SK-N-SH (cell line): ENCODE results near the gene POLDIP3. TPM values are rescaled to one million over a fixed set of nuclear protein-coding genes. Genes with fewer than 3 reads are reported as not detected.

Experiments
- CTCF ChIA-PET: fragments of 300-600, 350-600 bp; formaldehyde crosslinking; extraction: SDS; loops from one replicate; lab custom pipeline; 2021; lab: Yijun Ruan, JAX
- POLR2A ChIA-PET: fragments of 350-600 bp; sonication (Branson Sonifier 250); formaldehyde crosslinking; extraction: SDS; loops from one replicate; lab custom pipeline; 2020; ENCODE audit warnings: antibody characterized with exemption, inconsistent platforms; lab: Yijun Ruan, JAX
- DNase-seq: peaks from one replicate; pipeline ENCODE4 v3.0.0; 2012
- H2AFZ ChIP-seq: fragments of 200-600 bp; sonication (generic); 2 replicates; pipeline ENCODE4 v1.8.1; 2016; ENCODE audit warnings: antibody characterized with exemption, mild to moderate bottlenecking, low read depth
- H3F3A ChIP-seq: fragments of 200-600 bp; sonication (generic); replicated peaks from 2 replicates; pipeline ENCODE3; 2016; ENCODE audit warnings: antibody characterized with exemption, mild to moderate bottlenecking; ENCODE audit not compliant: insufficient read depth
- H3K27ac ChIP-seq, 2 experiments: fragments of 200-500 bp in 1 of 2; fragments of 200-600 bp in 1 of 2; sonication (Bioruptor generic) in 1 of 2; sonication (generic), shearing (Covaris generic) in 1 of 2; 2 replicates each; pipeline versions ENCODE4 v1.5.1 to v1.6.1; 2014 to 2016; ENCODE audit warnings: low read depth in 2 of 2, inconsistent platforms in 1 of 2, low read length in 1 of 2, mild to moderate bottlenecking in 1 of 2, mixed read lengths in 1 of 2
- H3K27me3 ChIP-seq: fragments of 200-600 bp; sonication (generic), shearing (Covaris generic); 2 replicates; pipeline ENCODE4 v1.6.1; 2016; ENCODE audit warnings: mixed run types; ENCODE audit not compliant: insufficient read depth
- H3K36me3 ChIP-seq, 2 experiments: fragments of 200-500 bp in 1 of 2; fragments of 200-600 bp in 1 of 2; sonication (Bioruptor generic) in 1 of 2; sonication (generic) in 1 of 2; replicated peaks in 1 of 2; 2 replicates each; pipeline versions ENCODE3 to v1.5.1; 2014 to 2016; ENCODE audit warnings: low read length in 1 of 2, mild to moderate bottlenecking in 1 of 2; ENCODE audit not compliant: insufficient read depth in 2 of 2, control insufficient read depth in 1 of 2
- H3K4me1 ChIP-seq, 2 experiments: fragments of 200-500 bp in 1 of 2; fragments of 200-600 bp in 1 of 2; sonication (Bioruptor generic) in 1 of 2; sonication (generic), shearing (Covaris generic) in 1 of 2; 2 replicates each; pipeline versions ENCODE4 v1.5.1 to v1.6.1; 2014 to 2016; ENCODE audit warnings: low read depth in 1 of 2, low read length in 1 of 2, mixed run types in 1 of 2; ENCODE audit not compliant: insufficient read depth in 2 of 2, control insufficient read depth in 1 of 2
- H3K4me2 ChIP-seq: fragments of 200-600 bp; sonication (generic), shearing (Covaris generic); 2 replicates; pipeline ENCODE4 v1.6.1; 2017; ENCODE audit warnings: mixed run types
- H3K4me3 ChIP-seq, 2 experiments: fragments of 200-500 bp in 1 of 2; fragments of 200-600 bp in 1 of 2; sonication (Bioruptor generic) in 1 of 2; sonication (generic), shearing (Covaris generic) in 1 of 2; 2 replicates each; pipeline versions ENCODE4 v1.5.1 to v1.8.1; 2014 to 2016; ENCODE audit warnings: low read depth in 2 of 2, inconsistent platforms in 1 of 2, low read length in 1 of 2, mild to moderate bottlenecking in 1 of 2, mixed read lengths in 1 of 2, moderate library complexity in 1 of 2
- H3K79me2 ChIP-seq: fragments of 200-600 bp; sonication (generic); 2 replicates; pipeline ENCODE4 v1.8.1; 2017; ENCODE audit warnings: mild to moderate bottlenecking; ENCODE audit not compliant: insufficient read depth
- H3K9ac ChIP-seq: fragments of 200-600 bp; sonication (generic); 2 replicates; pipeline ENCODE4 v1.6.1; 2017; ENCODE audit warnings: mixed run types
- H3K9me2 ChIP-seq: fragments of 200-600 bp; sonication (generic); 2 replicates; pipeline ENCODE4 v1.6.1; 2017; ENCODE audit warnings: mixed run types
- H3K9me3 ChIP-seq: fragments of 200-600 bp; sonication (generic); 2 replicates; pipeline ENCODE4 v1.6.1; 2017; ENCODE audit warnings: mixed run types, mild to moderate bottlenecking, moderate library complexity
- H4K20me1 ChIP-seq: fragments of 200-600 bp; sonication (generic); 2 replicates; pipeline ENCODE4 v1.6.1; 2017; ENCODE audit warnings: mild to moderate bottlenecking, mixed run types; ENCODE audit not compliant: insufficient read depth
- CHD2 ChIP-seq: fragments of 150-350 bp; IDR thresholded peaks from 2 replicates; pipeline ENCODE4 v1.6.1; 2018; ENCODE audit warnings: low read length; ENCODE audit not compliant: partially characterized antibody
- CTCF ChIP-seq: fragments of 200-600 bp; sonication (generic); IDR thresholded peaks from 2 replicates; pipeline ENCODE4 v1.6.1; 2017; ENCODE audit warnings: antibody characterized with exemption, mild to moderate bottlenecking, moderate library complexity
- EP300 ChIP-seq, 2 experiments: IDR thresholded peaks; 2 replicates each; pipeline versions ENCODE4 v1.4.0 to v1.6.1; 2012; ENCODE audit warnings: borderline replicate concordance in 1 of 2, low read depth in 1 of 2, low read length in 1 of 2
- FOSL2 ChIP-seq: IDR thresholded peaks from 2 replicates; pipeline ENCODE4 v1.4.0; 2012; ENCODE audit warnings: low read depth, mild to moderate bottlenecking, moderate library complexity, borderline replicate concordance
- FOXJ3 ChIP-seq: sonication (generic); formaldehyde crosslinking; IDR thresholded peaks from 2 replicates; pipeline ENCODE4 v1.5.1; 2020; ENCODE audit warnings: mild to moderate bottlenecking, missing genetic modification reagents
- FOXM1 ChIP-seq: IDR thresholded peaks from 2 replicates; pipeline ENCODE4 v1.4.0; 2012; ENCODE audit warnings: low read depth, mild to moderate bottlenecking
- GABPA ChIP-seq: IDR thresholded peaks from 2 replicates; pipeline ENCODE4 v1.4.0; 2012; ENCODE audit warnings: low read depth, mild to moderate bottlenecking
- GATA2 ChIP-seq: sonication (generic); formaldehyde crosslinking; IDR thresholded peaks from 2 replicates; pipeline ENCODE4 v1.5.0; 2020; ENCODE audit warnings: mild to moderate bottlenecking, missing genetic modification reagents
- JUND ChIP-seq: IDR thresholded peaks from 2 replicates; pipeline ENCODE4 v1.4.0; 2012
- MAX ChIP-seq: IDR thresholded peaks from 2 replicates; pipeline ENCODE4 v1.4.0; 2012; ENCODE audit warnings: low read depth
- MEF2A ChIP-seq: IDR thresholded peaks from 2 replicates; pipeline ENCODE4 v1.4.0; 2012; ENCODE audit warnings: low read depth, borderline replicate concordance
- MXI1 ChIP-seq: IDR thresholded peaks from 2 replicates; pipeline ENCODE4 v1.6.1; 2012; ENCODE audit warnings: mild to moderate bottlenecking, low read depth, low read length, improper control_type of control experiment
- NFIC ChIP-seq: IDR thresholded peaks from 2 replicates; pipeline ENCODE4 v1.4.0; 2012; ENCODE audit warnings: borderline replicate concordance
- NRF1 ChIP-seq: IDR thresholded peaks from 2 replicates; pipeline ENCODE4 v1.6.1; 2012; ENCODE audit warnings: low read depth, mild to moderate bottlenecking, low read length
- PBX3 ChIP-seq: IDR thresholded peaks from 2 replicates; pipeline ENCODE4; 2012
- POLR2AphosphoS5 ChIP-seq: IDR thresholded peaks from 2 replicates; pipeline ENCODE4 v1.6.1; 2012; ENCODE audit warnings: low read depth, low read length
- RAD21 ChIP-seq: IDR thresholded peaks from 2 replicates; pipeline ENCODE4 v1.6.1; 2012; ENCODE audit warnings: mild to moderate bottlenecking, low read length
- RCOR1 ChIP-seq: fragments of 150-350 bp; IDR thresholded peaks from 2 replicates; pipeline ENCODE4 v1.6.1; 2017; ENCODE audit warnings: antibody characterized with exemption, low read length
- RFX5 ChIP-seq: IDR thresholded peaks from 2 replicates; pipeline ENCODE4 v1.6.1; 2012; ENCODE audit warnings: mild to moderate bottlenecking, improper control_type of control experiment, low read length
- RXRA ChIP-seq: IDR thresholded peaks from 2 replicates; pipeline ENCODE4 v1.4.0; 2012; ENCODE audit warnings: low read depth, mild to moderate bottlenecking, borderline replicate concordance
- SIN3A ChIP-seq: IDR thresholded peaks from 2 replicates; pipeline ENCODE4 v1.6.1; 2012; ENCODE audit warnings: low read depth, mild to moderate bottlenecking, low read length, moderate library complexity, borderline replicate concordance
- SMC3 ChIP-seq: IDR thresholded peaks from 2 replicates; pipeline ENCODE4 v1.6.1; 2012; ENCODE audit warnings: low read depth, low read length, improper control_type of control experiment
- TCF12 ChIP-seq: IDR thresholded peaks from 2 replicates; pipeline ENCODE4 v1.4.0; 2012
- TEAD4 ChIP-seq: IDR thresholded peaks from 2 replicates; pipeline ENCODE4 v1.4.0; 2012; ENCODE audit warnings: mild to moderate bottlenecking, borderline replicate concordance; ENCODE audit not compliant: insufficient read depth
- USF1 ChIP-seq: IDR thresholded peaks from 2 replicates; pipeline ENCODE4 v1.4.0; 2012; ENCODE audit warnings: low read depth, borderline replicate concordance
- YY1 ChIP-seq: IDR thresholded peaks from 2 replicates; pipeline ENCODE4 v1.4.0; 2012; ENCODE audit warnings: low read depth, mild to moderate bottlenecking
- ZBTB33 ChIP-seq: IDR thresholded peaks from 2 replicates; pipeline ENCODE4 v1.4.0; 2012; ENCODE audit warnings: low read depth, borderline replicate concordance
- WGBS: methylation state at CpG from one replicate; pipeline ENCODE4 v1.1.6; 2017; ENCODE audit warnings: low lambda C conversion rate; 5-methylcytosine and 5-hydroxymethylcytosine counted together
- polyA plus RNA-seq, 3 experiments: library from polyadenylated mRNA; depleted of rRNA; stranded (reverse); fragments of >200 nt; gene quantifications; 2 replicates each; pipeline ENCODE4 v1.2.3, GENCODE V29; 2012

The POLDIP3 gene
- polyA plus RNA-seq, 1 of the 3 experiments (the other 2 are of a cell fraction), result 18.8 TPM

GRCh38 chr22:42636506-42636905 is 21.8 kb upstream of the POLDIP3 start (continued):
- TF ChIP-seq TEAD4, result no peak
- no peak for TF ChIP-seq MXI1
- TF ChIP-seq, all 33 proteins: peak for 0

GRCh38 chr22:42635531-42635930 is 20.8 kb upstream of the POLDIP3 start:
- Histone ChIP-seq H3K36me3 (no peaks in the 10 kb centered on the region), H3K4me3 (no peak overlapping the region), H3K27me3 (no peaks in the 10 kb centered on the region), H2AFZ (no peak overlapping the region), H3K9ac (peak overlapping the region; percentile 39; the same call in 1 of the 2 replicates), H3K4me1 (no peaks in the 10 kb centered on the region), H4K20me1 (no peaks in the 10 kb centered on the region), H3K9me3 (no peaks in the 10 kb centered on the region), H3K27ac (peak overlapping the region in 1 of 2 experiments; percentile 84; a peak in 2 of 4 replicates), H3K9me2 (no peaks in the 10 kb centered on the region), H3K79me2 (peaks cover 40% of the 10 kb centered on the region), H3K4me2 (0 out of 2 replicates have a peak overlapping the region, but pooled peaks have one; percentile 44), H3F3A (peaks cover 5% of the 10 kb centered on the region)
- 17% methylated on average over 3 of the region's 3 CpGs for WGBS
- CTCF ChIA-PET, result interaction anchor here (1.9 kb wide), 1 partner anchor 14 kb away, joined by 5 read pairs; no protein-coding TSS in a partner anchor
- POLR2A ChIA-PET, result no interaction called here
- no peak for DNase-seq
- TF ChIP-seq ZBTB33 (0 out of 2 replicates have a peak, but pooled peaks have one; percentile 14), GATA2 (CRISPR knock-in tag) (no peak), CTCF (no peak), JUND (peak; percentile 66), GABPA (no peak), MEF2A (peak; percentile 93), RFX5 (no peak), USF1 (no peak), FOSL2 (peak; percentile 73), TCF12 (peak; percentile 55), SIN3A (no peak), RAD21 (no peak), MXI1 (no peak), NRF1 (no peak), POLR2AphosphoS5 (no peak), EP300 (IDR thresholded peaks at IDR 0.05; ENCODE audit: borderline replicate concordance in 1 of 2, low read depth in 1 of 2, low read length in 1 of 2) (peak in 1 of 2 experiments; percentile 48; a peak in 1 of 4 replicates), YY1 (no peak), RCOR1 (no peak), SMC3 (no peak), TEAD4 (no peak), FOXJ3 (no peak), PBX3 (no peak), MAX (0 out of 2 replicates have a peak, but pooled peaks have one; percentile 33), NFIC (no peak), FOXM1 (no peak), CHD2 (no peak), RXRA (0 out of 2 replicates have a peak, but pooled peaks have one; percentile 23)
